NCI-H510A treated with DMSO at 0.1 percent for 48 hours (cell line): ENCODE data around the gene XIRP2.

Experiments used
- DNase-seq: peaks from one replicate; lab custom pipeline; 2025; lab: John Stamatoyannopoulos, UW

The XIRP2 gene, protein sequence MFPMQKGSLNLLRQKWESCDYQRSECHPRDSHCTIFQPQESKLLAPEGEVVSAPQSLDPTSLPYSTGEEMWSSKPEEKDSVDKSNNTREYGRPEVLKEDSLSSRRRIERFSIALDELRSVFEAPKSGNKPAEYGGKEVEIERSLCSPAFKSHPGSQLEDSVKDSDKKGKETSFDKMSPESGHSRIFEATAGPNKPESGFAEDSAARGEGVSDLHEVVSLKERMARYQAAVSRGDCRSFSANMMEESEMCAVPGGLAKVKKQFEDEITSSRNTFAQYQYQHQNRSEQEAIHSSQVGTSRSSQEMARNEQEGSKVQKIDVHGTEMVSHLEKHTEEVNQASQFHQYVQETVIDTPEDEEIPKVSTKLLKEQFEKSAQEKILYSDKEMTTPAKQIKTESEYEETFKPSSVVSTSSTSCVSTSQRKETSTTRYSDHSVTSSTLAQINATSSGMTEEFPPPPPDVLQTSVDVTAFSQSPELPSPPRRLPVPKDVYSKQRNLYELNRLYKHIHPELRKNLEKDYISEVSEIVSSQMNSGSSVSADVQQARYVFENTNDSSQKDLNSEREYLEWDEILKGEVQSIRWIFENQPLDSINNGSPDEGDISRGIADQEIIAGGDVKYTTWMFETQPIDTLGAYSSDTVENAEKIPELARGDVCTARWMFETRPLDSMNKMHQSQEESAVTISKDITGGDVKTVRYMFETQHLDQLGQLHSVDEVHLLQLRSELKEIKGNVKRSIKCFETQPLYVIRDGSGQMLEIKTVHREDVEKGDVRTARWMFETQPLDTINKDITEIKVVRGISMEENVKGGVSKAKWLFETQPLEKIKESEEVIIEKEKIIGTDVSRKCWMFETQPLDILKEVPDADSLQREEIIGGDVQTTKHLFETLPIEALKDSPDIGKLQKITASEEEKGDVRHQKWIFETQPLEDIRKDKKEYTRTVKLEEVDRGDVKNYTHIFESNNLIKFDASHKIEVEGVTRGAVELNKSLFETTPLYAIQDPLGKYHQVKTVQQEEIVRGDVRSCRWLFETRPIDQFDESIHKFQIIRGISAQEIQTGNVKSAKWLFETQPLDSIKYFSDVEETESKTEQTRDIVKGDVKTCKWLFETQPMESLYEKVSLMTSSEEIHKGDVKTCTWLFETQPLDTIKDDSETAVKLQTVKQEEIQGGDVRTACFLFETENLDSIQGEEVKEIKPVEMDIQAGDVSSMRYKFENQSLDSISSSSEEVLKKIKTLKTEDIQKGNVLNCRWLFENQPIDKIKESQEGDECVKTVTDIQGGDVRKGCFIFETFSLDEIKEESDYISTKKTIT (N-terminal part only)

GRCh38 chr2:166888180-166888579, at the start of gene XIRP2:
Gene XIRP2, plus strand, starts transcription at chr2:166888480. Its CDS starts 15,003 bp downstream, at chr2:166903483.
- DNase-seq = no peak

- DNase-seq = no peak
Observed at GRCh38 chr2:166841152-166841551, 47.1 kb upstream of the XIRP2 start.

DNA sequence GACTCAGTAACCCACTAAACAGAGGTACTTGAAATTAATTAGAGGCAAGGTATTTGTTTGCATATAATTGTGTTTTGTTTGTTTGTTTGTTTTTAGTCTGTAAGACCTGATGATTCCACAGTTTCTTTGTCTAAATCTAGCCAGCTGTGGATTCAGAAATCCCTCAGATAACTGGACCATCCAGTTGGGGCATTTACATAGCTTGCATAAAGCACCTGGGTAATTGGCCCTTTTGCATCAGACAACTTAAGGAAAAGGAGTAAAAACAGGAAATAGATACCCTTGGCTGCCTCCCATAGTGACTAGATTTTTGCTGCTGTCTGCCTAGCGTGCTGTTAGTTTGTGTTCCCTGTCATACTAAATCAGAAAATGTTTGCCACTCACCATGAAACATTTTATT, 46.6 kb upstream of the XIRP2 start:
- DNase-seq = no peak

DNA sequence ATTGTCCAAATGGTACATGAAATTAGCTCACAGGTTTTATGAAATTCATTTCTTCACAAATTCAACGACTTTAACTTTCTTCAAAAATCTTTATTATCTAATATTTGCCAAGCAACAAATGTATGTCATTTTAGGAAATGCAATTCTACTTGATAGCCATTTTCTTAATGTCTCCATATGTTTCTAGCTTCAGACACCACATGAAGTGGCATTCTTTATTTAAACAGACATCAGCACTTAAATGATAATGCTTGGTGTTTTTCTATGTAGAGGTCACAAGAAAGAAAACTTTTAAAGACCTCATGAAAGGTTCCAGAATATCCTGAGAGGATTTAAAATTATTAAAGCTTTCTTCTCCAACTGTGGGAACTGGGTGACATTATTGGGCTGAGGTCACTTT, 44.2 kb upstream of the XIRP2 start:
- no peak for DNase-seq

- no peak for DNase-seq
Observed at GRCh38 chr2:166862468-166863132, 25.7 kb upstream of the XIRP2 start.

- DNase-seq = no peak
Observed at GRCh38 chr2:166867874-166868514, 20.3 kb upstream of the XIRP2 start.

DNA sequence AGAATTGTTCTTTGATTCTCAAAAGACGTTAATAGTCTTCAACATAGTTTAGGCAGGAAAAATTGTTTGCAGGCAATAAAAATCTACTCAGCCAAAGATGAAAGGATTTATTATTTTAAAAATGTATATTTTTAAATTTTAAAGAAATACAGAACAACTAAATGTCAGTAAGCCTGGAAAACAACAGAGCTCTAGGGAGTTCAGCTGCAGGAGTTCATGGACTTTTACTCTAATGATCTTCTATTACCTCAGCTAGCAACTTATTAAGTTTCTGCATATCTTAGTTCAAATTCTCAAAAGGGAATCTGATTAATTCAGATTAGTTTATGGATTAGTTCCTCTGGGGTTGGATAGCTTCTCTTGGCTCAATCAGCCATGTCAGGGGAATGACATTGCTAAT, 17.9 kb upstream of the XIRP2 start:
- no peak for DNase-seq

DNA sequence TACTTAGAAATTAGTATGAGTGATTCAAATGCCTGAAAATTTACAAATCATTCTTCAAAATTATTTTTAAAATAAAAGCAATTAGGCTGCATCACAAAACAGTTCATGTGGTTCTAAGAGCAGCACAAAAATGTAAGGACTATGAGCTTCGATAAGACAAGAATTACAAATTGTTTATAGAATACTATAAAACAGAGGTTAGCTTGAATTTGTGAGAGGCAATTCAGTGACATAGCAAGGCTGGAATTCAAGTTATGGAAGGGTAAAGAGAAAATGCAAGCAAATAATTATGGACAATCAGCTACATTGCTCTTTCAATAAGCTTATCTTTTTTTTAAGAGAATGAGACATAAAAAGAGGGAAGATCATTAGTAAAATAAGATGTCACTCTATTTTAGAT, 7.1 kb upstream of the XIRP2 start:
- no peak for DNase-seq

GRCh38 chr2:166882851-166883250, 5.4 kb upstream of the XIRP2 start:
- no peak for DNase-seq

DNA sequence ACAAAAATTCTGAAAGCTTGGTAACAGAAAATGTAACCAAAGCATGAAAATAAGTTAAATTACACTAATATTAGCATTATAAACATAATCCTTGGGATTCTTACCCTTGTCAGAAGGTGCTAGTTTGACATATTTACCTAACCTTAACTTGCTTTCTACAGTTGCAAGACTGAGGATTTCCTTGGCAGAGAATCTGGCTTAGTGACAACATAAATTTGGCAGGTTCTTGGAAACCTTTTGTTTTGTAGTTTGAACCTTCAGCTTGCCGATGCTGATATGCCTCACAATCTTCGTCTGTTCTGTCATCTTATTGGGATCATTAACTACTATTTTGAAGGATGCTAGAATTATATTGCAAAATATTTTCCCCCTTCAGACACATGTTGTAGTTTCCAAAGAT, 3.4 kb downstream of the XIRP2 start:
- DNase-seq = no peak

DNA sequence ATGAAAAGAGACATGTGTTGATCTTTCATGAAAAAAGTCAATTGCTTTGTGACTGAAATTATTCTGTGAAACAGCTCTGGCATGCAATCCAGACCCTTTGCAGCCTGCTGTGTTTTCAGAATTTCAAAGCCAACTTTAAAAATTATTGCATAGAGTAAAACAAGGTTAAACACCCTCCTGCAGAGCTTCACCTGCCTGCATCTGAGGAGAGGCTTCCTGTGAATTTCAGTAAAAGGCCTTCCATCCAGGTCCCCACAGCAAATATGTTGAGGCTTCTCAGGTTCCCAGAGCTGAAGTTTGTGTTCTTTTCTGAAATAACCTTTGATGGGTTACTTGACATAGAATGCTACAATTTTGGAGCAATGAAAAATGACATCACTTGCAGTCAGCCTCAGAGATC, 4.1 kb downstream of the XIRP2 start:
- no peak for DNase-seq

DNA sequence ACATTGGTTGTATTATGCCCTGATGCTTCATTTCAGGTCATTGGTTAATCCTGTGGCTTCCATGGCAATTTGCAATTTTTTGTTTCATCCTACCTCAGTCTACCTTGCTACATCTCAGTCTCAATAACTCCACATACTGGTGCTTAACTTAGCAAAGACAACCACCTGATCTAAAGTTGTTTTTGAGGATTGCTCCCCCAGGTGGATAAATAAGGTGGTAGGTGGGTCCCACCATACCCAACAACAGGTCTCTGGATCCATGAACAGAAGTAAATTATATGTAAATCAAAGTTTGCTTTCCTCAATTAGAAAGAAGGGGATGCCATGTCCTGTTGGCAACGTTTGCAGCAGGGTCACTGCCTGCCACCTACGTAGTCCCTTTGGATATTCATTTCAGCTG, 7.0 kb downstream of the XIRP2 start:
- DNase-seq = no peak

DNA sequence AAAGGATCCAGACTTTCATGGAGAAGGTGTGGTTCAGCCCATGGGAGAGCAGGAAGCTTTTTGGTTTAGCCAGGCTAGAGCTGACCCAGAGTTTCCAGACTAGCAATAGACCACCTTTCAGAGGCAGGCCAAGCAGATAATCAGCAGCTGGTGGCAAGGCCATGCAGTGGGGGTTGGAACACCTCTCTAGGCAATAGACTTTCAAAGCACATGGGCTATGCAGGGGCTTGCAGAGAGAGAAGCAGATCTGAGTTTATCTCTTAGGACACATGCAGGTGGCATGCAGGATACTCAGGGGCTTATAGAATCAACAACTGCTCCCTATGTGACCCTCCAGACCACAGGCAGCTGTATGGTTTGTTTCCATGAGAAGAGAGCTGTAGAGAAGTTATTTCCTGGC, 9.4 kb downstream of the XIRP2 start:
- no peak for DNase-seq

DNA sequence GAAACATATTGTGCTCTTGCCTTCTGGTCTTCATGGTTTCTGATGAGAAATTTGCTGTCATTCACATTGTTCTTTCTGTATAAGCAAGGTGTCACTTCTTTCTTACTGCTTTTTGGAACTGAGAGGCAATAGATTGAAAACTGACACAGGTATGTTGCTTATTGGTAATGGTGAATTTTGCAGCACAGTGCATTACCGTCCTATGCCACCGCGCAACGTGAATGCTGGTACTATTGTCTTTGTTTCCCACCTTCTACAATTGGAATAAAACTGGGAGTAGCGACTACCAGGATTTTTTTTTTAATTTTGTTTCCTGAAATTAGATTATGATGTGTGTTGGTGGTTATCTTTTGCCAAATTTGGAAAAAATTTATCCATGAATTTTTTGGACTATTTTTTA, 11.4 kb downstream of the XIRP2 start:
- DNase-seq = no peak

DNA sequence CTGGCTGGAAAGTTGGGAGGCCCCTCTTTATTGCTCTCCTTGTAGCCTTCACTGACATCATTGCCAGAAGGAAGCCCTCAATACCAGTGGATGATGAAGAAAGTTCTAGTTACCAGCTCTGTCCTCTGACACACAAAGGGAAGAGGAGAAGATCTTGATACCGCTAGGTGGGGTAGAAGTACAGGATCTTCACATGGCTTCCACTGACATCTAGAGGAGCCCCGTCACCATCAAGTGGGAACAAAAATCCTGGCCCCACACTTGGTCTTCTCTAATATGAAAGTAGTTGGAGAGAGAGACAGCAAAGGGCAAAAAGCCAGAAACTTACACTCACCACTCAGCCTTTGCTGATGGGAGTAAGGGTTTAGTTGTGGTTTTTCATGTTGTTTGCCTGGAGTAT, 12.4 kb downstream of the XIRP2 start:
- no peak for DNase-seq

GRCh38 chr2:166901336-166901735, 13.1 kb downstream of the XIRP2 start:
- no peak for DNase-seq

- no peak for DNase-seq
Observed at GRCh38 chr2:166916987-166917386, 28.7 kb downstream of the XIRP2 start.

DNA sequence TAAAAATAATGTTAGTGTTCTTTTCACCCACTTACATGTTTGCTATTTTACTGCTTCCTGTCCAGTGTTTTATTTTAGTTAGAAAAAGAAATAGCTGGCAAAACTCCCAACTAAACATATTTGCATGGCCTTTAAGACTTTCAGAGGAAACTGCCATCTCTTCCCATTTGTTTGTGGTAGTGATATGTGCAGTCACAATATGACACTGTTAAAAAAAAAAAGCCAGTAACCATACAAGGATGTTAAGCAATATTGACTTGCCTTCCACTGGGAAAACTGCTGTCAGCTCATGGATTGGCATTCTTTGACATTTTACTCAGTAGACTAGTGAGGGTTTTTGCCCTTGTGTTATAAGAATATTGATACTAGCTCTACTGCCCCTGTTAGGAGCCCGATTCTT, 29.1 kb downstream of the XIRP2 start:
- DNase-seq = no peak

DNA sequence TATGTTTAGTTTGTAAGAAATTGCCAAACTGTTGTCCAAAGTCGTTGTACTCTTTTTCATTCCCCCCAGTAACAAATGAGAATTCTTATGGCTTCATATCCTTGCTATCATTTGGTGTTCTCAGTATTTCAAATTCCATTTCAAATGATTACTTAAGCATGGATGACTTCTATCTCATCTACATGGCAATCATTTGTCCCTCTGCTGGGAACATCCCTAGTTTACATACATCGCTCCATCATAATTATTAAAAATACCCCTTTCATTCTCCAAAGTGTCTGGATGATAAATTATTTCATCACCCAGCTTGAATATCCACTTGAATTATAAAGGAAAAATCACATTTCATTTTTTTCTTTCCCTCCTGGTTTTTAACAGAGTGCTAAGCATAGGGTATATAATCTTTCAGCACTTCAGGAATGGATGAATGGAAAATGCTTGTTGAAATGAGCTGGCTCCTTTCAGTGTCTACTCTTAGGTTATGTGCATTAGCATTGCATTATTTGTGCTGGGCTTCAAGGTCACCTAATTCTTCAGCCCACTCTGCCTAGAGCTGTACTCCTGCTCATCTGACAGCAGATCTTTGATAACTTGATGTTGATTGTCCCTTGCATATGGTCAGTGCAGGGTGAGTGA, 33.1 kb downstream of the XIRP2 start:
- DNase-seq = no peak

DNA sequence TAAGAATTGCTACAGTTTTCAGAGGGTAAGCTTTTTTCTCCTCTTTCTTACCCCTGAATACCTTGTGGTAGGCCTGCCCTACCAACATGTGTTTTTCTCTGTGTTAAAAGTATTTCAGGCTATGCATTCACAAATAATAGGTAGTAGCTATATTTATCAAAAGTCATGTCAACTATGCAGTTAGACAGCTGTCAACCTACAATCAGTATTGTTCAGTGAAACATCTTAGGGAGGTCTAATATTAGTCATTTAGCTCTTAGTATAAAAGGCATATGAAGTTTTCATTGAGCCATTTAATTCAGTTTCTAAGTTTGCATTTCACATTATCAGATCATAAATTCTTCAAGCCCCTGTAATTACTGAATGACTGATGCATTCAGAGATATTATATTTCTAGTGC, 36.7 kb downstream of the XIRP2 start:
- DNase-seq = no peak

DNA sequence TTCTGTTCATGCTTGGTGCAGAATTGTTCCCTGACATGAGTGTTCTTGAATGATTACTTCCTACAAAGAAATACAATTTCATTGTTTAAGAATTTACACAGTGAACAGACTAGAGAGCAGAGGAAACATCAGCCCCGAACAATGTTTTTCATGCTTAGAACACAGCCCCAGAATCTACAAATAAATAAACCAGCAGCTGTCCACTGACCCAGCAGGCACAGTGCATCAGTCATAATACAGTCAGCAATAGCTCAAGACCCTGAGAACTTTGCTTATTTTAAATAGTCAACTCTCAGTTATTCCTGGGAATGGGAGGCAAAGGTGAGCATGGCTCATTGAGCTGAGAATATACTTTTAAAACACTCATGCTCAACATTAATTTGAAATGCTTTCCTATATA, 38.4 kb downstream of the XIRP2 start:
- no peak for DNase-seq
